ENCODE results near the gene ABCB4. TPM values are rescaled to one million over a fixed set of nuclear protein-coding genes. Genes with fewer than 3 reads are reported as not detected.

Gene ABCB4
- total and polyA plus RNA-seq, 8 donors, result 0.11 to 2.1 (median 0.22) TPM

GRCh38 chr7:87482115-87482514 lies 6.6 kb upstream of the ABCB4 start:
- intact Hi-C loops (cut with DNase I), result no loop called here
- Histone ChIP-seq H3K27ac (no peak overlapping the region), H3K36me3 (no peaks in the 10 kb centered on the region), H3K4me3 (no peak overlapping the region), H3K27me3 (no peaks in the 10 kb centered on the region), H3K4me1 (no peaks in the 10 kb centered on the region), H3K9me3 (no peaks in the 10 kb centered on the region)
- WGBS, 2 donors, result 28 to 30% methylated on average over 3 of the region's 3 CpGs
- TF ChIP-seq CTCF (IDR thresholded peaks at IDR 0.05), result no peak
- FAIRE-seq (no peak), DNase-seq (no peak), ATAC-seq (no peak)

- DNase-seq (no peak), FAIRE-seq (no peak), ATAC-seq (no peak)
- intact Hi-C loops (cut with DNase I), result no loop called here
- H3K27me3 ChIP-seq, result no peaks in the 10 kb centered on the region
- no peak overlapping the region for H3K27ac ChIP-seq
- no peaks in the 10 kb centered on the region for H3K36me3 ChIP-seq
- 87 to 96% methylated on average over 2 of the region's 2 CpGs for WGBS, 2 donors
- H3K9me3 ChIP-seq, result no peaks in the 10 kb centered on the region
- TF ChIP-seq CTCF (IDR thresholded peaks at IDR 0.05), result no peak
- H3K4me3 ChIP-seq, result no peak overlapping the region
- H3K4me1 ChIP-seq, result peaks cover 0 to under 1% (median 0%) of the 10 kb centered on the region in 3 donors
Observed at GRCh38 chr7:87480386-87480785, 4.9 kb upstream of the ABCB4 start.

- no peak for TF ChIP-seq CTCF (IDR thresholded peaks at IDR 0.05)
- H3K4me1 ChIP-seq, result peaks cover 0 to 5% (median 0%) of the 10 kb centered on the region in 3 donors
- FAIRE-seq (no peak), ATAC-seq (no peak), DNase-seq (no peak)
- H3K27ac ChIP-seq, result no peak overlapping the region
- 73 to 77% methylated on average over 2 of the region's 2 CpGs for WGBS, 2 donors
- no peaks in the 10 kb centered on the region for H3K9me3 ChIP-seq
- no peak overlapping the region for H3K4me3 ChIP-seq
- H3K36me3 ChIP-seq, result no peaks in the 10 kb centered on the region
- intact Hi-C loops (cut with DNase I), result no loop called here
- no peaks in the 10 kb centered on the region for H3K27me3 ChIP-seq
Observed at GRCh38 chr7:87479951-87480350, 4.5 kb upstream of the ABCB4 start.

GRCh38 chr7:87476179-87476557 lies 688 bp upstream of the ABCB4 start:
- Histone ChIP-seq H3K9me3 (no peaks in the 10 kb centered on the region), H3K27ac (no peak overlapping the region), H3K4me3 (peak overlapping the region in 1 of 4 donors; percentile 56), H3K36me3 (no peaks in the 10 kb centered on the region), H3K4me1 (peaks cover 0 to 5% (median 0%) of the 10 kb centered on the region in 3 donors), H3K27me3 (peaks cover 0 to 8% (median 0%) of the 10 kb centered on the region in 4 donors)
- FAIRE-seq (no peak), ATAC-seq (no peak), DNase-seq (no peak)
- intact Hi-C loops (cut with DNase I), result no loop called here
- TF ChIP-seq CTCF (IDR thresholded peaks at IDR 0.05), result no peak
- WGBS, 2 donors, result 51 to 62% methylated on average over 8 of the region's 8 CpGs

GRCh38 chr7:87474533-87475358 lies 734 bp downstream of the ABCB4 start:
- Histone ChIP-seq H3K9me3 (no peaks in the 10 kb centered on the region), H3K4me3 (peak overlapping the region in 2 of 4 donors; percentile 32 to 56), H3K36me3 (no peaks in the 10 kb centered on the region), H3K4me1 (peaks cover 0 to 5% (median 0%) of the 10 kb centered on the region in 3 donors), H3K27ac (no peak overlapping the region), H3K27me3 (peaks cover 0 to 8% (median 0%) of the 10 kb centered on the region in 4 donors)
- 26 to 27% methylated on average over 14 of the region's 14 CpGs for WGBS, 2 donors
- intact Hi-C loops (cut with DNase I), result no loop called here
- no peak for FAIRE-seq
- TF ChIP-seq CTCF (IDR thresholded peaks at IDR 0.05), result no peak
- ATAC-seq, result peak in 3 of 4 donors; percentile 42 to 74 (median 68)
- no peak for DNase-seq
